ENCODE data around the gene CDC42. TPM values are rescaled to one million over a fixed set of nuclear protein-coding genes. Genes with fewer than 3 reads are reported as not detected.

CDC42 gene
- polyA plus RNA-seq, 1 experiment: 148 TPM

- H3K36me3 ChIP-seq (ENCODE audit: control insufficient read depth, insufficient read depth, low read length): peaks cover 1% of the 10 kb centered on the region
- DNase-seq (ENCODE audit: low read depth): no peak
- H3K4me3 ChIP-seq (ENCODE audit: low read depth, low read length): no peak overlapping the region
- no peaks in the 10 kb centered on the region for H3K27me3 ChIP-seq (ENCODE audit: control insufficient read depth, insufficient read depth, low read length)
- TF ChIP-seq, protein P1, sequence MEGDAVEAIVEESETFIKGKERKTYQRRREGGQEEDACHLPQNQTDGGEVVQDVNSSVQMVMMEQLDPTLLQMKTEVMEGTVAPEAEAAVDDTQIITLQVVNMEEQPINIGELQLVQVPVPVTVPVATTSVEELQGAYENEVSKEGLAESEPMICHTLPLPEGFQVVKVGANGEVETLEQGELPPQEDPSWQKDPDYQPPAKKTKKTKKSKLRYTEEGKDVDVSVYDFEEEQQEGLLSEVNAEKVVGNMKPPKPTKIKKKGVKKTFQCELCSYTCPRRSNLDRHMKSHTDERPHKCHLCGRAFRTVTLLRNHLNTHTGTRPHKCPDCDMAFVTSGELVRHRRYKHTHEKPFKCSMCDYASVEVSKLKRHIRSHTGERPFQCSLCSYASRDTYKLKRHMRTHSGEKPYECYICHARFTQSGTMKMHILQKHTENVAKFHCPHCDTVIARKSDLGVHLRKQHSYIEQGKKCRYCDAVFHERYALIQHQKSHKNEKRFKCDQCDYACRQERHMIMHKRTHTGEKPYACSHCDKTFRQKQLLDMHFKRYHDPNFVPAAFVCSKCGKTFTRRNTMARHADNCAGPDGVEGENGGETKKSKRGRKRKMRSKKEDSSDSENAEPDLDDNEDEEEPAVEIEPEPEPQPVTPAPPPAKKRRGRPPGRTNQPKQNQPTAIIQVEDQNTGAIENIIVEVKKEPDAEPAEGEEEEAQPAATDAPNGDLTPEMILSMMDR (IDR thresholded peaks at IDR 0.05; ENCODE audit: insufficient read depth, low read depth, low read length): no peak
- CTCF ChIA-PET: no interaction called here
- POLR2A ChIA-PET: no interaction called here
Observed at GRCh38 chr1:22076346-22076745, 23.8 kb downstream of the CDC42 start.

- DNase-seq (ENCODE audit: low read depth): no peak
Observed at GRCh38 chr1:22077728-22078127, 25.2 kb downstream of the CDC42 start.

DNA sequence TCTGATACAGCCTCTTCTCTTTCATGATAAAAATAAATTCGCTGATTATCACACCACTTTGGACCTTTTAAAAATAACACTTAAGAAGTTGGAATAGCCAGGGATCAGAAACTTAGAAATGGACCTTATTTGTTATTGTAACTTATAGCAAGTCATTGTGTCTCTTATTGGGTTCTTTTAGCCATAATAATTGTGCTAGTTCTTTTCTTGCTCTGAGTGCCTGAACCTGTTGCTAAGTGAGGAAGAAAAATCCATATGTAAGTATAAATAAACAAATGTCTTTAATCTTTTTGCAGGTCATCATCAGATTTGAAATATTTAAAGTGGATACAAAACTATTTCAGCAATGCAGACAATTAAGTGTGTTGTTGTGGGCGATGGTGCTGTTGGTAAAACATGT lies 25.6 kb downstream of the CDC42 start:
- no peak for DNase-seq (ENCODE audit: low read depth)
- TF ChIP-seq, protein P1 (IDR thresholded peaks at IDR 0.05; ENCODE audit: insufficient read depth, low read depth, low read length): no peak
- ChIA-PET CTCF (no interaction called here), POLR2A (no interaction called here)
- Histone ChIP-seq H3K36me3 (ENCODE audit: control insufficient read depth, insufficient read depth, low read length) (peaks cover 6% of the 10 kb centered on the region), H3K4me3 (ENCODE audit: low read depth, low read length) (no peak overlapping the region), H3K27me3 (ENCODE audit: control insufficient read depth, insufficient read depth, low read length) (no peaks in the 10 kb centered on the region)

More at GRCh38 chr1:22077728-22078127, 25.2 kb downstream of the CDC42 start:
- Histone ChIP-seq H3K4me3 (ENCODE audit: low read depth, low read length) (no peak overlapping the region), H3K27me3 (ENCODE audit: control insufficient read depth, insufficient read depth, low read length) (no peaks in the 10 kb centered on the region), H3K36me3 (ENCODE audit: control insufficient read depth, insufficient read depth, low read length) (peaks cover 6% of the 10 kb centered on the region)
- POLR2A ChIA-PET: no interaction called here
- TF ChIP-seq, protein P1 (IDR thresholded peaks at IDR 0.05; ENCODE audit: insufficient read depth, low read depth, low read length): no peak
- CTCF ChIA-PET: no interaction called here

GRCh38 chr1:22080191-22080590 lies 27.7 kb downstream of the CDC42 start:
- TF ChIP-seq, protein P1 (IDR thresholded peaks at IDR 0.05; ENCODE audit: insufficient read depth, low read depth, low read length): no peak
- no peak for DNase-seq (ENCODE audit: low read depth)
- no peaks in the 10 kb centered on the region for H3K27me3 ChIP-seq (ENCODE audit: control insufficient read depth, insufficient read depth, low read length)
- no peak overlapping the region for H3K4me3 ChIP-seq (ENCODE audit: low read depth, low read length)
- ChIA-PET POLR2A (no interaction called here), CTCF (interaction anchor here (1.2 kb wide), 1 partner anchor 13 kb away, joined by 4 read pairs; no protein-coding TSS in a partner anchor)
- H3K36me3 ChIP-seq (ENCODE audit: control insufficient read depth, insufficient read depth, low read length): peaks cover 6% of the 10 kb centered on the region

GRCh38 chr1:22088331-22088730 lies 35.8 kb downstream of the CDC42 start:
- Histone ChIP-seq H3K4me3 (ENCODE audit: low read depth, low read length) (no peak overlapping the region), H3K27me3 (ENCODE audit: control insufficient read depth, insufficient read depth, low read length) (no peaks in the 10 kb centered on the region), H3K36me3 (ENCODE audit: control insufficient read depth, insufficient read depth, low read length) (no peaks in the 10 kb centered on the region; the same call in 1 of the 2 replicates)
- TF ChIP-seq, protein P1 (IDR thresholded peaks at IDR 0.05; ENCODE audit: insufficient read depth, low read depth, low read length): no peak
- CTCF ChIA-PET: interaction anchor here (0.7 kb wide), 1 partner anchor 15 kb away, joined by 3 read pairs; no protein-coding TSS in a partner anchor
- DNase-seq (ENCODE audit: low read depth): no peak
- POLR2A ChIA-PET: no interaction called here

Measured in BJ (cell line).